ENCODE data around the gene BRD3OS. TPM values are rescaled to one million over a fixed set of nuclear protein-coding genes. Genes with fewer than 3 reads are reported as not detected.

BRD3OS gene
- total and polyA plus RNA-seq, 2 of the 4 experiments (the other 2 are of a cell fraction) = 15.8 to 20.7 TPM

DNA sequence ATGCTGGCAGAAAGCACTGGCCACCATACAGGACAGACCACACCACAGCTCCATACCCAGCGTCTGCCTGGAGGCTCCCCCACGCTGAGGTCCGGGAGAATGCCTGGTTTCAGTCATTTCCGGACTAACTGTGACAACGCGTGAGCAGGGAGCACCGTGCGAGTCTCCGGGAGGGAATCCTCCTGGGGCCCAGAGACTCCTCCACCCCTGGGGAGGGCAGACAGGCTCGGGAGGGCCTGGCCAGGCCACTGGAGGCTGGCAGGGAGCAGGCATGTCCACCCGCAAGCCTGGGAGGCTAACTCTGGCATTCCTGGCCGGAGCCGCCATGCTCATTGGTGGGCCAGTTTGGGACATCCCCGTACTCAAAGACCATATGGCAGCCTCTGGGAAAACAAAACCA, 6.5 kb downstream of the BRD3OS start:
- no peak overlapping the region for H3K4ac ChIP-seq (ENCODE audit: low read depth, low read length)
- no peak overlapping the region for H3K4me3 ChIP-seq (ENCODE audit: insufficient read depth, low read depth, low read length)
- ChIA-PET POLR2A (ENCODE audit: unreplicated experiment) (no interaction called here), CTCF (interaction anchor here (0.6 kb wide), 1 partner anchor 16 kb away, joined by 3 read pairs; no protein-coding TSS in a partner anchor)
- H4K8ac ChIP-seq (ENCODE audit: low read depth in 2 of 2, low read length in 2 of 2) = no peak overlapping the region
- H3K36me3 ChIP-seq (ENCODE audit: control insufficient read depth, insufficient read depth, low read length) = peaks cover 62% of the 10 kb centered on the region
- no peak overlapping the region for H3K14ac ChIP-seq (replicated peaks; ENCODE audit: low read depth, low read length)
- H2AK9ac ChIP-seq (replicated peaks; ENCODE audit: low read depth, low read length, poor library complexity) = peak overlapping the region; percentile 51
- peaks cover under 1% of the 10 kb centered on the region; the same call in 1 of the 2 replicates for H3K9me1 ChIP-seq (ENCODE audit: insufficient read depth, low read length)
- WGBS, 2 experiments (ENCODE audit: extremely low coverage in 2 of 2, insufficient read length in 1 of 2) = 100% methylated on average over 2 of the region's 14 CpGs; no CpG with 5 or more reads in 1 of the 2 experiments
- H3K9ac ChIP-seq (ENCODE audit: low read depth, low read length) = no peak overlapping the region
- no peak overlapping the region for H3K4me2 ChIP-seq (ENCODE audit: low read depth, low read length)
- H4K91ac ChIP-seq (ENCODE audit: insufficient read depth, low read depth, low read length) = no peak overlapping the region
- no peak overlapping the region for H2BK5ac ChIP-seq (ENCODE audit: low read depth, low read length, poor library complexity, severe bottlenecking)
- DNase-seq (no peak), ATAC-seq (ENCODE audit: low read depth) (no peak)
- H3K9me3 ChIP-seq (ENCODE audit: control insufficient read depth, insufficient read depth, low read length) = no peaks in the 10 kb centered on the region
- no peak overlapping the region for H3K23ac ChIP-seq (ENCODE audit: low read depth, low read length)
- no peak overlapping the region for H2BK15ac ChIP-seq (ENCODE audit: low read depth, low read length)
- no peaks in the 10 kb centered on the region; the same call in 1 of the 2 replicates for H4K20me1 ChIP-seq (ENCODE audit: insufficient read depth, low read length)
- H3K56ac ChIP-seq (ENCODE audit: extremely low read depth, insufficient read depth, low read length) = no peak overlapping the region
- no peak overlapping the region for H3K27ac ChIP-seq (ENCODE audit: insufficient read depth, low read length)
- H4K5ac ChIP-seq (ENCODE audit: low read depth, low read length) = no peak overlapping the region
- no peak overlapping the region for H2BK20ac ChIP-seq (ENCODE audit: low read depth, low read length)
- H2AK5ac ChIP-seq (ENCODE audit: low read depth, low read length) = no peak overlapping the region
- in situ Hi-C loops (cut with MboI; ENCODE audit: low sequenced_read_pairs) (no loop called here), dilution Hi-C loops (cut with HindIII; ENCODE audit: low sequenced_read_pairs, unreplicated experiment) (no loop called here), intact Hi-C loops (cut with micrococcal nuclease) (no loop called here)
- no peak overlapping the region for H2BK120ac ChIP-seq (ENCODE audit: low read depth, low read length)
- BruUV-seq (replicated peaks) = TSS peak; percentile 65
- no peak overlapping the region for H2AFZ ChIP-seq (replicated peaks; ENCODE audit: low read length, poor library complexity)
- H3K4me1 ChIP-seq (ENCODE audit: control insufficient read depth, insufficient read depth, low read length) = no peaks in the 10 kb centered on the region
- no peak for TF ChIP-seq SMC3 (IDR thresholded peaks at IDR 0.05; ENCODE audit: low read depth, low read length)
- no peak for TF ChIP-seq MAZ (IDR thresholded peaks at IDR 0.05; ENCODE audit: borderline replicate concordance, low read depth, low read length)
- TF ChIP-seq BHLHE40 (IDR thresholded peaks at IDR 0.05; ENCODE audit: low read depth, low read length) = no peak
- TF ChIP-seq, protein P1, sequence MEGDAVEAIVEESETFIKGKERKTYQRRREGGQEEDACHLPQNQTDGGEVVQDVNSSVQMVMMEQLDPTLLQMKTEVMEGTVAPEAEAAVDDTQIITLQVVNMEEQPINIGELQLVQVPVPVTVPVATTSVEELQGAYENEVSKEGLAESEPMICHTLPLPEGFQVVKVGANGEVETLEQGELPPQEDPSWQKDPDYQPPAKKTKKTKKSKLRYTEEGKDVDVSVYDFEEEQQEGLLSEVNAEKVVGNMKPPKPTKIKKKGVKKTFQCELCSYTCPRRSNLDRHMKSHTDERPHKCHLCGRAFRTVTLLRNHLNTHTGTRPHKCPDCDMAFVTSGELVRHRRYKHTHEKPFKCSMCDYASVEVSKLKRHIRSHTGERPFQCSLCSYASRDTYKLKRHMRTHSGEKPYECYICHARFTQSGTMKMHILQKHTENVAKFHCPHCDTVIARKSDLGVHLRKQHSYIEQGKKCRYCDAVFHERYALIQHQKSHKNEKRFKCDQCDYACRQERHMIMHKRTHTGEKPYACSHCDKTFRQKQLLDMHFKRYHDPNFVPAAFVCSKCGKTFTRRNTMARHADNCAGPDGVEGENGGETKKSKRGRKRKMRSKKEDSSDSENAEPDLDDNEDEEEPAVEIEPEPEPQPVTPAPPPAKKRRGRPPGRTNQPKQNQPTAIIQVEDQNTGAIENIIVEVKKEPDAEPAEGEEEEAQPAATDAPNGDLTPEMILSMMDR (conservative IDR thresholded peaks at IDR 0.05; ENCODE audit: low read depth, low read length) = no peak
- TF ChIP-seq, protein P2, sequence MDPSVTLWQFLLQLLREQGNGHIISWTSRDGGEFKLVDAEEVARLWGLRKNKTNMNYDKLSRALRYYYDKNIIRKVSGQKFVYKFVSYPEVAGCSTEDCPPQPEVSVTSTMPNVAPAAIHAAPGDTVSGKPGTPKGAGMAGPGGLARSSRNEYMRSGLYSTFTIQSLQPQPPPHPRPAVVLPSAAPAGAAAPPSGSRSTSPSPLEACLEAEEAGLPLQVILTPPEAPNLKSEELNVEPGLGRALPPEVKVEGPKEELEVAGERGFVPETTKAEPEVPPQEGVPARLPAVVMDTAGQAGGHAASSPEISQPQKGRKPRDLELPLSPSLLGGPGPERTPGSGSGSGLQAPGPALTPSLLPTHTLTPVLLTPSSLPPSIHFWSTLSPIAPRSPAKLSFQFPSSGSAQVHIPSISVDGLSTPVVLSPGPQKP (IDR thresholded peaks at IDR 0.05; ENCODE audit: borderline replicate concordance, low read depth, low read length) = no peak
- TF ChIP-seq CHD1 (IDR thresholded peaks at IDR 0.05; ENCODE audit: low read depth, low read length) = no peak
- no peak for TF ChIP-seq RCOR1 (IDR thresholded peaks at IDR 0.05; ENCODE audit: insufficient replicate concordance, low read length)
- no peak for TF ChIP-seq MXI1 (IDR thresholded peaks at IDR 0.05; ENCODE audit: borderline replicate concordance, low read depth, low read length)
- no peak for TF ChIP-seq RFX5 (IDR thresholded peaks at IDR 0.05; ENCODE audit: low read depth, low read length)
- TF ChIP-seq NFE2L2 (IDR thresholded peaks at IDR 0.05; ENCODE audit: low read depth, low read length) = no peak
- no peak for TF ChIP-seq POLR2A (IDR thresholded peaks at IDR 0.05; ENCODE audit: low read depth, low read length)
- TF ChIP-seq, protein P3, sequence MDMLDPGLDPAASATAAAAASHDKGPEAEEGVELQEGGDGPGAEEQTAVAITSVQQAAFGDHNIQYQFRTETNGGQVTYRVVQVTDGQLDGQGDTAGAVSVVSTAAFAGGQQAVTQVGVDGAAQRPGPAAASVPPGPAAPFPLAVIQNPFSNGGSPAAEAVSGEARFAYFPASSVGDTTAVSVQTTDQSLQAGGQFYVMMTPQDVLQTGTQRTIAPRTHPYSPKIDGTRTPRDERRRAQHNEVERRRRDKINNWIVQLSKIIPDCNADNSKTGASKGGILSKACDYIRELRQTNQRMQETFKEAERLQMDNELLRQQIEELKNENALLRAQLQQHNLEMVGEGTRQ (IDR thresholded peaks at IDR 0.05; ENCODE audit: low read depth, low read length) = no peak
- TF ChIP-seq MAFK (IDR thresholded peaks at IDR 0.05; ENCODE audit: low read depth, low read length) = no peak
- no peak for TF ChIP-seq RAD21 (IDR thresholded peaks at IDR 0.05; ENCODE audit: low read length)
- TF ChIP-seq CEBPB (IDR thresholded peaks at IDR 0.05; ENCODE audit: low read depth, low read length) = no peak
- TF ChIP-seq FOS (IDR thresholded peaks at IDR 0.05; ENCODE audit: low read depth, low read length) = no peak
- no peaks in the 10 kb centered on the region for H3K27me3 ChIP-seq (ENCODE audit: control insufficient read depth, insufficient read depth, low read length)
- peaks cover 0 to 5% of the 10 kb centered on the region in 2 experiments; a peak in 3 of 4 replicates for H3K79me1 ChIP-seq (ENCODE audit: low read depth in 1 of 2, low read length in 2 of 2)
- no peak overlapping the region for H3K18ac ChIP-seq (ENCODE audit: low read depth, low read length)
